Middle frontal gyrus (tissue), 1 donor: ENCODE data around the gene PCBD2.

Experiments
- DNase-seq: peaks from one replicate; pipeline ENCODE4 v3.0.0-alpha.2; 2015; ENCODE audit warnings: low spot score; ENCODE audit errors: extremely low spot score

PCBD2 gene

GRCh38 chr5:135004376-135004775 lies 99.4 kb downstream of the PCBD2 start:
- no peak for DNase-seq

GRCh38 chr5:135005076-135005475 lies 100.1 kb downstream of the PCBD2 start:
- DNase-seq, result no peak

GRCh38 chr5:135007305-135007704 lies 102.4 kb downstream of the PCBD2 start:
- DNase-seq, result no peak

GRCh38 chr5:135007749-135008363 lies 102.9 kb downstream of the PCBD2 start:
- no peak for DNase-seq

GRCh38 chr5:135008556-135008955 lies 103.6 kb downstream of the PCBD2 start:
- DNase-seq, result no peak

- no peak for DNase-seq
Measured at GRCh38 chr5:135008981-135009735, 104.2 kb downstream of the PCBD2 start.

- no peak for DNase-seq
Measured at GRCh38 chr5:135009736-135010501, 105.0 kb downstream of the PCBD2 start.

GRCh38 chr5:135010502-135011354 lies 105.8 kb downstream of the PCBD2 start:
- no peak for DNase-seq

GRCh38 chr5:135011355-135012032 lies 106.6 kb downstream of the PCBD2 start:
- DNase-seq, result no peak

- DNase-seq, result no peak
Measured at GRCh38 chr5:135012033-135012588, 107.2 kb downstream of the PCBD2 start.
